Tibial nerve (tissue), 4 donors: ENCODE measurements around the gene CA10. TPM values are rescaled to one million over a fixed set of nuclear protein-coding genes. Genes with fewer than 3 reads are reported as not detected.

Experiments used
- DNase-seq, 2 donors: peaks; one replicate each; pipeline ENCODE4 v3.0.0-alpha.2; 2019; ENCODE audit warnings: low spot score in 2 of 2
- H3K27ac ChIP-seq, 4 donors: fragments of 200-600 bp; sonication (generic) in 3 of 4; one replicate each; pipeline ENCODE4 v1.5.1; 2017 to 2019; ENCODE audit warnings: mild to moderate bottlenecking in 1 of 4
- H3K27me3 ChIP-seq, 2 donors: fragments of 200-600 bp; sonication (generic) in 1 of 2; one replicate each; pipeline versions ENCODE4 v1.5.1 to v1.6.0; 2017 to 2019
- H3K36me3 ChIP-seq, 3 donors: fragments of 200-600 bp; sonication (generic); one replicate each; pipeline ENCODE4 v1.5.1; 2018 to 2019
- H3K4me1 ChIP-seq, 4 donors: fragments of 200-600 bp; sonication (generic) in 3 of 4; one replicate each; pipeline ENCODE4 v1.5.1; 2017 to 2019
- H3K4me3 ChIP-seq, 4 donors: fragments of 200-600 bp; sonication (generic) in 3 of 4; one replicate each; pipeline ENCODE4 v1.5.1; 2017 to 2019; ENCODE audit warnings: mild to moderate bottlenecking in 1 of 4, moderate library complexity in 1 of 4
- H3K9me3 ChIP-seq, 4 donors: fragments of 200-600 bp; sonication (generic) in 3 of 4; one replicate each; pipeline ENCODE4 v1.5.1; 2017 to 2019
- CTCF ChIP-seq, 5 experiments: fragments of 200-600 bp in 3 of 5; fragments of 450-650 bp in 2 of 5; sonication (generic) in 3 of 5; IDR thresholded peaks; one replicate each; pipeline ENCODE4 v1.5.1; 2016 to 2019; ENCODE audit warnings: antibody characterized with exemption in 5 of 5, mild to moderate bottlenecking in 3 of 5, moderate library complexity in 2 of 5
- EP300 ChIP-seq, 2 donors: sonication (generic); formaldehyde crosslinking; IDR thresholded peaks; one replicate each; pipeline ENCODE4 v1.6.1; 2017; ENCODE audit warnings: antibody characterized with exemption in 2 of 2, mild to moderate bottlenecking in 1 of 2
- POLR2A ChIP-seq, 2 donors: fragments of 450-650 bp; IDR thresholded peaks; one replicate each; pipeline ENCODE4 v1.6.1; 2017; ENCODE audit warnings: antibody characterized with exemption in 2 of 2, mild to moderate bottlenecking in 2 of 2, moderate library complexity in 2 of 2
- WGBS, 2 donors: methylation state at CpG; one replicate each; pipeline ENCODE4 v1.1.5; 2018; 5-methylcytosine and 5-hydroxymethylcytosine counted together
- total RNA-seq, 4 donors: library from RNA; depleted of rRNA; stranded (reverse); fragments of >200 nt; gene quantifications; one replicate each; pipeline ENCODE4 v1.1.0, GENCODE V29; 2016

Gene CA10
- total RNA-seq, 4 donors from 2014 or later = not detected

- DNase-seq = no peak
- TF ChIP-seq EP300 (IDR thresholded peaks at IDR 0.05) (no peak), CTCF (IDR thresholded peaks at IDR 0.05) (no peak), POLR2A (IDR thresholded peaks at IDR 0.05) (no peak)
- Histone ChIP-seq H3K36me3 (no peaks in the 10 kb centered on the region), H3K4me1 (no peaks in the 10 kb centered on the region), H3K27ac (no peak overlapping the region), H3K27me3 (no peaks in the 10 kb centered on the region), H3K9me3 (no peaks in the 10 kb centered on the region), H3K4me3 (no peak overlapping the region)
- WGBS, 2 donors = 90 to 91% methylated on average over 4 of the region's 4 CpGs
These were observed 415.0 kb downstream of the CA10 start for GRCh38 chr17:51743477-51743876.

DNA sequence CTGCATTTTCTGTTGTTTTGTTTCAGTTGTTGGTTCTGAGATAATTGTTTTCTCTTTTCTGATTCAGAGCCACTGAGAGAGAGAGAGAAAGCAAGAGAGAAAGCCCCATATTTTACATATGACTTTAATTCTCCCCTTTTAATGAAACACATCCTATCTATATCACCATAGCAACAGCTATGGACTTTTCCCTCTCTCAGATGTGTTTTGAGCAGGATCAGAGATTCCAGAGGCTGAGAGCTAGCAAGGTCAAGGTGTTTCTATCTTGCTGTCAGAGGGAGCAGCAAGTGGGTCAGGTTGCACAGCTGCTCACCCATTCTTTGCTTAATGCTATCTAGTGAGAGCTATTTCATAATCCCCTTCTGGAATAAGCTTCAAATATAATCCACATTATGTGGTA lies 415.9 kb downstream of the CA10 start:
- no peak for DNase-seq
- Histone ChIP-seq H3K4me1 (no peaks in the 10 kb centered on the region), H3K36me3 (no peaks in the 10 kb centered on the region), H3K9me3 (no peaks in the 10 kb centered on the region), H3K27ac (no peak overlapping the region), H3K4me3 (no peak overlapping the region), H3K27me3 (no peaks in the 10 kb centered on the region)
- TF ChIP-seq CTCF (IDR thresholded peaks at IDR 0.05) (no peak), POLR2A (IDR thresholded peaks at IDR 0.05) (no peak), EP300 (IDR thresholded peaks at IDR 0.05) (no peak)

DNA sequence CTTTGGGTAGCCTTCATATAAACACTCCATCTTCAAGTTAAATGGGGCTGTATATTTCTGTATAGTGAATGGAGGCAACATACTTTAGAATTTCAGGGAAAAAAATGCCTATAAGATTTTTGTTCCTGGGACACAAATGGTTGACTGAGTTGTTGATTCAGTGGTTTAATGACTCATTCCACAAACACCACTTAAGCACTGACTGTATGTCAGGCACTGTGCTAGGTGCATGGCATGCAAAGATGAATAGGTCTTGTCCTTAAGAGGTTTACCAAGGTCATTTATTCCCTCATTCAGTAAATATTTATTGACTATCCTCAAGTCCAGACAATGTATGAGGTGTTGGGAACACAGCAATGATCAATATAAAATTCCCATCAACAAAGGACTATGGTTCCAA lies 417.1 kb downstream of the CA10 start:
- H3K9me3 ChIP-seq = no peaks in the 10 kb centered on the region
- TF ChIP-seq EP300 (IDR thresholded peaks at IDR 0.05) (no peak), POLR2A (IDR thresholded peaks at IDR 0.05) (no peak), CTCF (IDR thresholded peaks at IDR 0.05) (no peak)
- H3K27me3 ChIP-seq = no peaks in the 10 kb centered on the region
- no peaks in the 10 kb centered on the region for H3K36me3 ChIP-seq
- no peaks in the 10 kb centered on the region for H3K4me1 ChIP-seq
- no peak for DNase-seq
- no peak overlapping the region for H3K4me3 ChIP-seq
- no peak overlapping the region for H3K27ac ChIP-seq

GRCh38 chr17:51740531-51740930 lies 418.0 kb downstream of the CA10 start:
- 53 to 61% methylated on average over 5 of the region's 5 CpGs for WGBS, 2 donors
- no peaks in the 10 kb centered on the region for H3K9me3 ChIP-seq
- H3K36me3 ChIP-seq = no peaks in the 10 kb centered on the region
- TF ChIP-seq POLR2A (IDR thresholded peaks at IDR 0.05) (no peak), EP300 (IDR thresholded peaks at IDR 0.05) (no peak), CTCF (IDR thresholded peaks at IDR 0.05) (no peak)
- H3K27me3 ChIP-seq = no peaks in the 10 kb centered on the region
- no peak for DNase-seq
- no peak overlapping the region for H3K27ac ChIP-seq
- no peak overlapping the region for H3K4me3 ChIP-seq
- H3K4me1 ChIP-seq = no peaks in the 10 kb centered on the region

- H3K9me3 ChIP-seq = no peaks in the 10 kb centered on the region
- DNase-seq = no peak
- WGBS, 2 donors = 85 to 91% methylated on average over 6 of the region's 6 CpGs
- TF ChIP-seq CTCF (IDR thresholded peaks at IDR 0.05) (no peak), EP300 (IDR thresholded peaks at IDR 0.05) (no peak), POLR2A (IDR thresholded peaks at IDR 0.05) (no peak)
- H3K4me1 ChIP-seq = no peaks in the 10 kb centered on the region
- H3K4me3 ChIP-seq = no peak overlapping the region
- H3K27me3 ChIP-seq = no peaks in the 10 kb centered on the region
- H3K36me3 ChIP-seq = no peaks in the 10 kb centered on the region
- H3K27ac ChIP-seq = no peak overlapping the region
These were observed 419.1 kb downstream of the CA10 start for GRCh38 chr17:51739245-51739886.
